ENCODE data around the gene TRMT1L.

- TF ChIP-seq POLR2AphosphoS5 (IDR thresholded peaks at IDR 0.05; ENCODE audit: low read depth, low read length) (no peak), POLR2A (IDR thresholded peaks at IDR 0.05; ENCODE audit: low read depth, low read length) (no peak), TAF1 (IDR thresholded peaks at IDR 0.05; ENCODE audit: low read depth, low read length) (no peak), SPI1 (IDR thresholded peaks at IDR 0.05; ENCODE audit: low read depth, low read length) (no peak), PAX5 (IDR thresholded peaks at IDR 0.05; ENCODE audit: insufficient read depth, low read length, severe bottlenecking) (no peak)
These were observed 5.5 kb downstream of the TRMT1L start for GRCh38 chr1:185151215-185151614.
